GM20000 (cell line): ENCODE data around the gene AKAP9.
"Not testable (repeated sequence)": the region's sequence is repeated elsewhere in the genome, so short reads cannot be mapped to it uniquely, and the experiment has no call there.

Experiments
- DNase-seq: peaks from one replicate; pipeline ENCODE4 v3.0.0; 2012; ENCODE audit warnings: low spot score
- TF ChIP-seq, protein P1 (sequence below): IDR thresholded peaks from 2 replicates; pipeline ENCODE4 v1.5.1; 2012; ENCODE audit warnings: mild to moderate bottlenecking, control low read depth; ENCODE audit errors: extremely low read depth, missing control alignments

The AKAP9 gene

DNA sequence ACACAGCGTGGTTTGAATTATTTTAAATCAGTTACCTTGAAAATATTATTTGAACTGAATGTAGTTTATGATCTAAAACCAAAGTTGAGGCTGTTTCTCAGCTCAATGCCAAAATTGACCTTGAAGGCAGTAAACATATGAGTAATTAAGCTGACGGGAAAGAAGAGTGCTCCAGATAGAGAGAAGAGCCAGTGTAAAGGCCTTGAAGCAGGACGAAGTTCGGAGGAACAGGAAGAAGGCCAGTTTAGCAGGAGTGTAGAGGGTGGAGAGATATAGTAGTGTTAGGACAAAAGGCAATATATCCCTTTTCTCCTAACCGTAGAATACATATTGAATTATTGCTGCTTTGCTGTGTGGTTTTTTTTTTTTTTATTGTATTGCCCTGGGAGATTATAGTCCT, 130.4 kb downstream of the AKAP9 start:
- TF ChIP-seq, protein P1, sequence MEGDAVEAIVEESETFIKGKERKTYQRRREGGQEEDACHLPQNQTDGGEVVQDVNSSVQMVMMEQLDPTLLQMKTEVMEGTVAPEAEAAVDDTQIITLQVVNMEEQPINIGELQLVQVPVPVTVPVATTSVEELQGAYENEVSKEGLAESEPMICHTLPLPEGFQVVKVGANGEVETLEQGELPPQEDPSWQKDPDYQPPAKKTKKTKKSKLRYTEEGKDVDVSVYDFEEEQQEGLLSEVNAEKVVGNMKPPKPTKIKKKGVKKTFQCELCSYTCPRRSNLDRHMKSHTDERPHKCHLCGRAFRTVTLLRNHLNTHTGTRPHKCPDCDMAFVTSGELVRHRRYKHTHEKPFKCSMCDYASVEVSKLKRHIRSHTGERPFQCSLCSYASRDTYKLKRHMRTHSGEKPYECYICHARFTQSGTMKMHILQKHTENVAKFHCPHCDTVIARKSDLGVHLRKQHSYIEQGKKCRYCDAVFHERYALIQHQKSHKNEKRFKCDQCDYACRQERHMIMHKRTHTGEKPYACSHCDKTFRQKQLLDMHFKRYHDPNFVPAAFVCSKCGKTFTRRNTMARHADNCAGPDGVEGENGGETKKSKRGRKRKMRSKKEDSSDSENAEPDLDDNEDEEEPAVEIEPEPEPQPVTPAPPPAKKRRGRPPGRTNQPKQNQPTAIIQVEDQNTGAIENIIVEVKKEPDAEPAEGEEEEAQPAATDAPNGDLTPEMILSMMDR, result no peak
- no peak for DNase-seq

DNA sequence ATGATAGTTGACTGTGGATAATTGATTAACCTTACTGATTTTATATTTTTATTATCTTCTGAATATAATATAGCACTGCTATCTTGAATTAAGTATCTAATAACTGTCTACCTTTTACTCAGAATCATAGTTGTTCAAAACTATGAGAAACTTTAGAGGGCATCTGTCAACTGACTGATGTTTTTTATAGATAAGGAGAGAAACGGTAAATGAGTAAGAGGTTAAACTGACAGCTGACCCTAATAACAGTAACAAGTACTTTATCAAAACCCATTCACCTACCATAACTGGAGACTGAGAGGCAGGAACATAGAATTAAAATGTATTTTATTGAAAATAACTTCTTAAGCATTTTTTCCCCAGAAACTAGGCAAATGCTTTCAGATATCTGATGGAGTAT, 131.5 kb downstream of the AKAP9 start:
- TF ChIP-seq, protein P1, result no peak
- DNase-seq, result no peak

DNA sequence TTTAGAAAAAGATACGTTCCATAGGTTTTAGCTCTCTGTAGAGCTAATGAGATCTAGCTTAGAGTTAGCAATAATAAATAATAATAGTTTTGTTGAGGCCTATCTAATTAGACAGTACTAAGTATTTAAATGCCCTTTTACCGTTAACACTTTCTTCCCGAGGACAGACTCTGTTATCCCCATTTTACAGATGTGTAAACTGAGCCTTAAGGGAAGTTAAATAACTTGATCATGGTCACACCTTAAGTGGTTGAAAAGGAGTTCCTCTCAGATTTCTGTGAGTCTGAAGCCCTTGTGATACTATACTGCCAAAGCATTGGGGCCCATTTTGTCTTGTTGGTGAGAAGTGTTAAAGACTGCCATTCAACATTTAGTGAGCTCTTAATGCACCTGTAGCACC, 132.0 kb downstream of the AKAP9 start:
- TF ChIP-seq, protein P1, result no peak
- DNase-seq, result no peak

DNA sequence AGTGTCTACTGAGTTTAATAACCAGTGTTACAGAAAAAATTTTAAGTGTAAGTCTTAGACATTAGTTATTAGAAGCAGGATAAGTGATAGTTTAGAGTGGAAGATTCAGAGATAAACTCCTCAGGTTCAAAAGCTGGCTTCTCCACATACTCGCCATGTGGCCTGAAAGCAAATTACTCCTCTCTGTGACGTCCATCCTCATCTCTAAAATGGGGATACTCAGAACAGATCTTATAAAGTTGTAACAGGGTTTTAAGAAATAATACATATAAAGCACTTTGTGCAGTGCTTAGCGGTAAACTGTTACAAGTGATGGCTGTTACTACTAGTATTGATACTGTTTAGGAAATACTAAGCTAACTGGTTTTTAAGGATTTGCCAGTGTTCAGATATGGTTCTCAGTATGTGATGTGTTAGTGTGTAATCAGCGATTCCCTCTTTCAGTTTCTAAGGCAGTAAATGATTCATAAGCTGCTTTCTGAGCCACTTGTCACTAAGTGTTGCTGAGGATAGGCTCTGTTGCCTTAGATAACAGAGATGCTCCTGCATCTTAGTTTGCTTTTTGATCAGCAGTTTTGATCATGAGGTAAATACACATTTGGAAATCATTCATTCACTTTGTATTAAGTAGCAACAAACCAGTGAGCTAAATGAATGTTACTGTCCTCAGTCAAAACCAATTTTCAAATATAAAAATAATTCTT, 134.9 kb downstream of the AKAP9 start:
- DNase-seq, result peak; percentile 14
- TF ChIP-seq, protein P1, result no peak

DNA sequence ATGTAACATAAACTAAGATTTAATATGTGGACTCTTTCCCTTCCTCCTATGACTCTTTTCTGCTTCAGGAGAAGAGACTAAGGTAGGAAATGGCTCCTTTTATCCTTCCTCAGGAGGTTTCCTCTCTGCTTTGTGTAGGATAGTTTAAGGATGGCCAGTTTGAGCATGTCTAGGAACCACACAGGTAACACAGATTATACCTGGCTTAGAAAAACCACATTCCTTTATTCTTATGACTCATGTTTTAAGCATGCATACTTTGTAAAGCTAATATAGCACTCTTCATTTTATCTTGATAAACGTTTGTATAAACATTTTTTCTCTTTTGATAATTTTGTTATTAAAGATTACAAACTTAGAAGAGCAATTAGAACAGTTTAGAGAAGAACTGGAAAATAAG, 135.8 kb downstream of the AKAP9 start:
- TF ChIP-seq, protein P1, result no peak
- DNase-seq, result no peak

DNA sequence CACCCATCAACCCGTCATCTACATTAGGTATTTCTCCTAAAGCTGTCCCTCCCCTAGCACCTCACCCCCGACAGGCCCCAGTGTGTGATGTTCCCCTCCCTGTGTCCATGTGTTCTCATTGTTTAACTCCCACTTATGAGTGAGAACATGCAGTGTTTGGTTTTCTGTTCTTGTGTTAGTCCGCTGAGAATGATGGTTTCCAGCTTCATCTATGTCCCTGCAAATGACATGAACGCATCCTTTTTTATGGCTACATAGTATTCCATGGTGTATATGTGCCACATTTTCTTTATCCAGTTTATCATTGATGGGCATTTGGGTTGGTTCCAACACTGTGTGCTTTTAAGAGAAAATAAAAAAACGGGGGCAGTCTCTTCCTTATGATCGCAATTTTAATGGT, 143.3 kb downstream of the AKAP9 start:
- DNase-seq, result not testable (repeated sequence)

DNA sequence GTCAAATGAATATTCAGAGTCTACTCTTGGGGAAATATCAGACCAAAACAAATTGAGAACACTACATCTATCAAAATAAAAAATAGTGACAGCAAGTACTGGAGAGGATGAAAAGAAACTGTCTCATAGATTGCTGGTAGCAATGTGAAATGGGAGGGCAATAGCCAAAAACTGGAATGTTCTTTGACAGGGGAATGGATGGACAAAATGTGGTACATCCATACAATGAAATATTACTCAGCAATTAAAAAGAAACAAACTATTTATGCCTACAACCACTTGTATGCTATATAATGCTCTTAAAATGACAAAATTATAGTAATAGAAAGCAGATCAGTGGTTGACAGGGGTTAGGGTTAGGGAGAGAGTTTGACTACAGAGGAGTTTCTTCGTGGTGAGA, 147.6 kb downstream of the AKAP9 start:
- TF ChIP-seq, protein P1, result no peak
- no peak for DNase-seq

DNA sequence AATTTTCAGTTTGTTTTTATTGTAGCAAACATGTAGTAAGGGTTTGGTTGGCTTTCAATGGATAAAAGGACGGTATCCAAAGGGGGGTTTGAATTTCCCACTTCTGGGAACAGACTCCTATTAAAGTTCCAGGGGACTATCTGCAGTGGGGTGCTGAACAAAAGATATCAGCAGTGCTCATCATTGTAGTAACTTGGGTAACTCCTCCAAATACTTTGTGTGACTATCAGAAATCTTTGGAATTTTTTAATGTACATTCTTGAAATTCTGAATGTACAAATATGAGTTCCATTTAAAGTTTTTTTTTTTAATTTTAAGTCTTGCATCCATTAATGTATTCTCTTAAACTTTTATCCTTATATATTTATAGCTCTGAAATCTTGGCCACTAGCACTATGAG, 151.5 kb downstream of the AKAP9 start:
- TF ChIP-seq, protein P1, result no peak

More for the DNA sequence above, 151.5 kb downstream of the AKAP9 start:
- no peak for DNase-seq
